Mammary epithelial cell (primary cell): ENCODE measurements around the gene DACT3.

Experiments used
- EZH2 ChIP-seq: IDR thresholded peaks from 2 replicates; pipeline ENCODE4 v1.6.1; 2012; ENCODE audit warnings: low read length, inconsistent platforms, borderline replicate concordance
- TF ChIP-seq, protein P1 (sequence below), 2 donors: IDR thresholded peaks in 1 of 2; conservative IDR thresholded peaks in 1 of 2; 2 replicates each; pipeline ENCODE4 v1.5.1; 2011 to 2012; ENCODE audit warnings: inconsistent platforms in 2 of 2, low read length in 2 of 2, mild to moderate bottlenecking in 2 of 2, control low read depth in 1 of 2, low read depth in 1 of 2; ENCODE audit not compliant: insufficient read depth in 1 of 2; ENCODE audit errors: extremely low read depth in 1 of 2

DNA sequence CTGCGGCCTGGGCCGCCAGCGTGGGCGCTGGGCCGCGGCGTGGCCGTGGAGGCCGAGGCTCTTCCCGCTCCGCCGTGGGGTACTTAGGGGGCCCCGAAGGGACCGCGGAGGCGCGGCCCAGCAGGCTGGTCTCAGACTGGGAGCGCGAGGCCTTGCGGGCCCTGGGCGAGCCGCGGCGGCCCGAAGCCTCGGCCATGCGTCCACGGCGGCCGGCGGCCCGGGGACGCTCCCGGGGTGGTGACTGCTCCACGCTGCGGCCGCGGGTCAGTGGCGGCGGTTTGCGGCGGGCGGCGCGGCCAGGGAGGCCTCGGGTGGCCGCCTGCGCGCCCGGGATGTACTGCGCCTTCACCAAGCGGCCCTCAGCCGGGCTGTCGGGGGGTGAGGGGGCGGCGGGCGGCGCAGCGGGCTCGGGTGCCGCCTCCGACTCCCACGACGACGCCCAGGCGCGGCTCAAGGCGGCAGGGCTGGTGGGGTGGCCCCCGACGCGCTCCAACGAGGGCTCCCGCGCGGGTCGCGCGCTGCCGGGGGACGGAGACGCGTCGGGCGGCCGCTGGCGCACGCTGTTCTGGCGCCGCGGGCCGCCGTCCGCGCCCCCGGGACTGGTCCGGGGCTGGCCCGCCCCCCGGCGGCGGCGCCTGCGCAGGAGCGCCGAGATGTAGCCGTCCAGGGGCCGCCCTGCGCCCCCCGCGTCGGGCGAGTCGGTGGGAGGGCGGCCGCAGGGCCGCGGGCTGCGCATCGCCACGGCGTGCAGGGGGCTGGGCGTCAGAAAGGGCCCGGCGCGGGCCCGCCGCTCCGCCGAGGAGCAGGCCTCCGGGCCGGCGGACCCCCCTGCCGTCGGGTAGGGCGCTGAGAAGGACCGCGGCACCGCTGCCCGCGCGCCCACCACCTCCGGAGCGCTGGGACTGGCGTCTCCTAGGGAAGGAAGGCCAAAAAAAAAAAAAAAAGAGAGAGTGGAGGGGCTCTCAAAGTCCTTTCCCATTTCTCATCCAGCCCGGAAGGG is 11.7 kb downstream of the DACT3 start:
- TF ChIP-seq, protein P1, sequence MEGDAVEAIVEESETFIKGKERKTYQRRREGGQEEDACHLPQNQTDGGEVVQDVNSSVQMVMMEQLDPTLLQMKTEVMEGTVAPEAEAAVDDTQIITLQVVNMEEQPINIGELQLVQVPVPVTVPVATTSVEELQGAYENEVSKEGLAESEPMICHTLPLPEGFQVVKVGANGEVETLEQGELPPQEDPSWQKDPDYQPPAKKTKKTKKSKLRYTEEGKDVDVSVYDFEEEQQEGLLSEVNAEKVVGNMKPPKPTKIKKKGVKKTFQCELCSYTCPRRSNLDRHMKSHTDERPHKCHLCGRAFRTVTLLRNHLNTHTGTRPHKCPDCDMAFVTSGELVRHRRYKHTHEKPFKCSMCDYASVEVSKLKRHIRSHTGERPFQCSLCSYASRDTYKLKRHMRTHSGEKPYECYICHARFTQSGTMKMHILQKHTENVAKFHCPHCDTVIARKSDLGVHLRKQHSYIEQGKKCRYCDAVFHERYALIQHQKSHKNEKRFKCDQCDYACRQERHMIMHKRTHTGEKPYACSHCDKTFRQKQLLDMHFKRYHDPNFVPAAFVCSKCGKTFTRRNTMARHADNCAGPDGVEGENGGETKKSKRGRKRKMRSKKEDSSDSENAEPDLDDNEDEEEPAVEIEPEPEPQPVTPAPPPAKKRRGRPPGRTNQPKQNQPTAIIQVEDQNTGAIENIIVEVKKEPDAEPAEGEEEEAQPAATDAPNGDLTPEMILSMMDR (conservative IDR thresholded peaks at IDR 0.05 in 1 of 2, IDR thresholded peaks at IDR 0.05 in 1 of 2; ENCODE audit: extremely low read depth in 1 of 2, insufficient read depth in 1 of 2, low read depth in 1 of 2, low read length in 2 of 2): no peak
- TF ChIP-seq EZH2: no peak
